ENCODE results near the gene YIPF2.
A peak's percentile ranks its signal among the peaks of the same experiment; 100 is the strongest.

The YIPF2 gene

DNA sequence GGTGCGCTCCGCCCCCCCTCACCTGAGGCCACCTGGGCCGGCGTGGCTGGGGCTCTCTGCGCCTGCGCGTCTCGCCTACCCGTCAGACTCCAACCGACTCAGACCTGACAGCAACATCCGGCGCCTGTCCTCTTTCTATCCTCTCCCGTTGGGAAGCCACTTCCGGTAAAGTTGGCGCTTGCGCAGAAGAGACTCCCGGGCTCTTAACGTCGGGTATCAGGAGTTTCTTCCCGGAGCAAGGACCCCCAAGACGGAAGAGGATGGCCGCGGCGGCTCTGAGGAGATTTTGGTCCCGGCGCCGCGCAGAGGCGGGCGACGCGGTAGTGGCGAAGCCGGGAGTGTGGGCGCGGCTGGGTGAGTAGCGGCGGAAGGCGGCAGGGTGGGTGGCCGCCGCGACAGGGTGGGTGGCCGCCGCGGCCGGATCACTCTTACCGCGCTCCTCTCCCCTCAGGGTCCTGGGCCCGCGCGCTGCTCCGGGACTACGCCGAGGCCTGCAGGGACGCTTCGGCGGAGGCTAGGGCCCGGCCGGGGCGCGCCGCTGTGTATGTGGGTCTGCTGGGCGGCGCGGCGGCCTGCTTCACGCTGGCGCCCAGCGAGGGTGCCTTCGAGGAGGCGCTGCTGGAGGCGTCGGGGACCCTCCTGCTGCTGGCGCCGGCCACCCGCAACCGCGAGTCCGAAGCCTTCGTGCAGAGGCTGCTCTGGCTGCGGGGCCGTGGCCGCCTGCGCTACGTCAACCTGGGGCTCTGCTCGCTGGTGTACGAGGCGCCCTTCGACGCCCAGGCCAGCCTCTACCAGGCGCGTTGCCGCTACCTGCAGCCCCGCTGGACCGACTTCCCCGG is at the start of gene YIPF2, which contains the start of gene TIMM29:
Gene YIPF2 (minus strand): TSS at position 77 of the 839 bp plus-strand sequence. CDS start 229 bp downstream, outside the sequence.
Gene TIMM29 (plus strand): TSS at position 249 of the 839 bp plus-strand sequence. CDS start 12 bp downstream, at position 261.
- TF ChIP-seq, protein P1, sequence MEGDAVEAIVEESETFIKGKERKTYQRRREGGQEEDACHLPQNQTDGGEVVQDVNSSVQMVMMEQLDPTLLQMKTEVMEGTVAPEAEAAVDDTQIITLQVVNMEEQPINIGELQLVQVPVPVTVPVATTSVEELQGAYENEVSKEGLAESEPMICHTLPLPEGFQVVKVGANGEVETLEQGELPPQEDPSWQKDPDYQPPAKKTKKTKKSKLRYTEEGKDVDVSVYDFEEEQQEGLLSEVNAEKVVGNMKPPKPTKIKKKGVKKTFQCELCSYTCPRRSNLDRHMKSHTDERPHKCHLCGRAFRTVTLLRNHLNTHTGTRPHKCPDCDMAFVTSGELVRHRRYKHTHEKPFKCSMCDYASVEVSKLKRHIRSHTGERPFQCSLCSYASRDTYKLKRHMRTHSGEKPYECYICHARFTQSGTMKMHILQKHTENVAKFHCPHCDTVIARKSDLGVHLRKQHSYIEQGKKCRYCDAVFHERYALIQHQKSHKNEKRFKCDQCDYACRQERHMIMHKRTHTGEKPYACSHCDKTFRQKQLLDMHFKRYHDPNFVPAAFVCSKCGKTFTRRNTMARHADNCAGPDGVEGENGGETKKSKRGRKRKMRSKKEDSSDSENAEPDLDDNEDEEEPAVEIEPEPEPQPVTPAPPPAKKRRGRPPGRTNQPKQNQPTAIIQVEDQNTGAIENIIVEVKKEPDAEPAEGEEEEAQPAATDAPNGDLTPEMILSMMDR (IDR thresholded peaks at IDR 0.05; ENCODE audit: low read depth, low read length): no peak
- DNase-seq (ENCODE audit: low read depth in 2 of 2): peak; percentile 99

DNA sequence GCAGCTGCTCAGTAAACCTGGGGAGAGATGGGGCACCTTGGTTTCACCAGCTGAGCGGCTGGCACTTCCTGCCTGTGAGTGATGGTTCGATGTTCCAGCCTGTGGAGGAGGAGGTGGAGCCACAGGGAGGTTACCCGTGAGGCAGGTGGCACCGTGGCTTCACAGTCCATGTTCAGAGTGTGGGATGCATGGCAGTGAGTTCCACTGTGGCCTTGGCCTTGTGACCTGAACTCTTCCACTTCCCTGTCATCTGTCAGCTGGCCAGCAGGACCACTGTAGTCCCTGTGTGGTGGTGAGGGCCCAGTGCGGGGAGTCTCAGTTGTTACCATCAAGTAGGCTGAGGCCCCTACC is 49.3 kb upstream of the YIPF2 start:
- no peak for DNase-seq (ENCODE audit: low read depth in 2 of 2)
- no peak overlapping the region for H3K4me3 ChIP-seq (replicated peaks in 1 of 2; ENCODE audit: low read depth in 2 of 2, low read length in 2 of 2)
- TF ChIP-seq, protein P1 (IDR thresholded peaks at IDR 0.05; ENCODE audit: low read depth, low read length): no peak

More for the DNA sequence above, at the start of gene YIPF2, which contains the start of gene TIMM29:
- H3K4me3 ChIP-seq (replicated peaks in 1 of 2; ENCODE audit: low read depth in 2 of 2, low read length in 2 of 2): peak within 1 kb of the TSS; percentile 90 to 91

DNA sequence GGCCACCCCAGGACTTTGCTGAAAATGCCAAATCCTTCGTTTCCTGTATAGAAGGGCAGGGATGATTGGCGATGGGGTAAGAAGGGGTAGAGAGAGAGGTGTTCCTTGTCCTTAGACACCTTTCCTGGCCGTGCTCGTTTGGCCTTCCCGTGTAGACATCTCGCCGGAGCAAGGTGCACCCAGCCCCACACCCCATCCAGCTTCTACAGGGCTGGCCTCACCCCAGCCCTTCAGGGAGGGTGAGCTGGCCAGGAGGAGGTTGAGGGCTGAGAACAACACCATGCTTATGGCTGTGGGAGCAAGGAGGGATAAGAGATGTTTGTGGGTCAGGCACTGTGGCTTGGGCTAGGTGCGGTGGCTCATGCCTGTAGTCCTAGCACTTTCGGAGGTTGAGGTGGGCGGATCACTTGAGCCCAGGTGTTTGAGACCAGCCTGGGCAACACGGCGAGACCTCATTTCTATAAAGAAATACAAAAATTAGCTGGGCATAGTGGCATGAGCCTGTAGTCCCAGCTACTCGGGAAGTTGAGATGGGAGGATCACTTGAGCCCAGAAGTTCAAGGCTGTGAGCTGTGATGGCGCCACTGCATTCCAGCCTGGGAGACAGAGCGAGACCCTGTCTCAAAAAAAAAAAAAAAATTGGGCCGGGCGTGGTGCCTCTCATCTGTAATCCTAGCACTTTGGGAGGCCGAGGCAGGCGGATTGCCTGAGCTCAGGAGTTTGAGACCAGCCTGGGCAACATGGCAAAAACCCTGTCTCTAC is 47.9 kb upstream of the YIPF2 start:
- TF ChIP-seq, protein P1 (IDR thresholded peaks at IDR 0.05; ENCODE audit: low read depth, low read length): no peak
- H3K4me3 ChIP-seq (replicated peaks in 1 of 2; ENCODE audit: low read depth in 2 of 2, low read length in 2 of 2): no peak overlapping the region
- DNase-seq (ENCODE audit: low read depth in 2 of 2): no peak

DNA sequence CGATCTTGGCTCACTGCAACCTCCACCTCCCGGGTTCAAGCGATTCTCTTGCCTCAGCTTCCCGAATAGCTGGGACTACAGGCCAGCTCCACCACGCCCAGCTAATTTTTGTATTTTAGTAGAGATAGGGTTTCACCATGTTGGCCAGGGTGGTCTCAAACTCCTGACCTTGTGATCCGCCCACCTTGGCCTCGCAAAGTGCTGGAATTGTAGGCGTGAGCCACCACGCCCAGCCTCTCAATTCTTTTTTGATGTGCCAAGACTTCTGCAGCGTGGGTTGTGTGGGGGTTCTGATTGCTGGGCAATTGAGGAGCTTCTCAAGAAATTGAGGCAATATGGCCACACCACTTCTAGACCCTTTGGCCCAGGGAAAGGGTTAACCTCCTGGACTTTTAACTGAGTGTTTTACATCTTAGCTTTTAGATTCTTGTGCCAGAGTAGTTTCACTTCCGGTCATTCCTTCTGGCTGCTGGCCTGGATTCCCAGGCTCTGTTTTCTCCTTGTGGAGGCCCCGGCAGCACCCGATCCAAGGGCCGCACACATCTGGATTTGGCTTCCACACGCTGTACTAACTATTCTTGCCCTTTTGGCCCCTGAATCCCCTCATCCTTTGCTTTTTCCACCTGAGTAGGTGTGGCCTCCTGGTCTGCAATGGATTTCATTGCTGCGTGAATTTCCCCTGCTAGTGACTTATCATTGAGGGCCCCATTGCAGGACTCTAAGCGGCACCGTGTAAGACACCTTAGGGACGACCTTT is 47.1 kb upstream of the YIPF2 start:
- no peak overlapping the region for H3K4me3 ChIP-seq (replicated peaks in 1 of 2; ENCODE audit: low read depth in 2 of 2, low read length in 2 of 2)
- peak; percentile 62 to 85 for DNase-seq (ENCODE audit: low read depth in 2 of 2)
- TF ChIP-seq, protein P1 (IDR thresholded peaks at IDR 0.05; ENCODE audit: low read depth, low read length): no peak

DNA sequence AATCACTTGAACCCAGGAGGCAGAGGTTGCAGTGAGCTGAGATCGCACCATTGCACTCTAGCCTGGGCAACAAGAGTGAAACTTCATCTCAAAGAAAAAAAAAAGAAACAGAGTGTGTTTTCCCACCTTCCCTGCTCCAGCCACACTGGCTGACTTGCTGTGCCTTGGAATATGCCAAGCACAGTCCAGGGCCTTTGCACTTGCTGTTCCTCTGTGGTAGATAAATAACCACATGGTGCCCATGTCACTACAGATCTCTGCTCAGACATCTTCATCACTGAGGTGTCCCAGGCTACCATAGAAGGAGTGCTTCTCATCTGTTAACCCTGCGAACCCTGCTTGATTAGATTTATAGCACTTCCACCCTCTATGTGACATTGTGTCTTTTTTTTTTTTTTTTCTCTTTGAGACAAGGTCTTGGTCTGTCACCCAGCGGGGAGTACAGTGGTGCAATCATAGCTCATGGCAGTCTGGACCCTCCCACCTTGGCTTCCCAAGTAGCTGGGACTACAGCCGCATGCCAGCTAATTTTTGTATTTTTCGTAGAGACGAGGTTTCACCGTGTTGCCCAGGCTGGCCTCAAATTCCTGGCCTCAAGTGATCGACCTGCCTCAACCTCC is 42.8 kb upstream of the YIPF2 start:
- no peak overlapping the region for H3K4me3 ChIP-seq (replicated peaks in 1 of 2; ENCODE audit: low read depth in 2 of 2, low read length in 2 of 2)
- DNase-seq (ENCODE audit: low read depth in 2 of 2): no peak

More for the DNA sequence above, 42.8 kb upstream of the YIPF2 start:
- TF ChIP-seq, protein P1 (IDR thresholded peaks at IDR 0.05; ENCODE audit: low read depth, low read length): no peak
